ENCODE data around the gene JMJD8.
A peak's percentile ranks its signal among the peaks of the same experiment; 100 is the strongest.

The JMJD8 gene

DNA sequence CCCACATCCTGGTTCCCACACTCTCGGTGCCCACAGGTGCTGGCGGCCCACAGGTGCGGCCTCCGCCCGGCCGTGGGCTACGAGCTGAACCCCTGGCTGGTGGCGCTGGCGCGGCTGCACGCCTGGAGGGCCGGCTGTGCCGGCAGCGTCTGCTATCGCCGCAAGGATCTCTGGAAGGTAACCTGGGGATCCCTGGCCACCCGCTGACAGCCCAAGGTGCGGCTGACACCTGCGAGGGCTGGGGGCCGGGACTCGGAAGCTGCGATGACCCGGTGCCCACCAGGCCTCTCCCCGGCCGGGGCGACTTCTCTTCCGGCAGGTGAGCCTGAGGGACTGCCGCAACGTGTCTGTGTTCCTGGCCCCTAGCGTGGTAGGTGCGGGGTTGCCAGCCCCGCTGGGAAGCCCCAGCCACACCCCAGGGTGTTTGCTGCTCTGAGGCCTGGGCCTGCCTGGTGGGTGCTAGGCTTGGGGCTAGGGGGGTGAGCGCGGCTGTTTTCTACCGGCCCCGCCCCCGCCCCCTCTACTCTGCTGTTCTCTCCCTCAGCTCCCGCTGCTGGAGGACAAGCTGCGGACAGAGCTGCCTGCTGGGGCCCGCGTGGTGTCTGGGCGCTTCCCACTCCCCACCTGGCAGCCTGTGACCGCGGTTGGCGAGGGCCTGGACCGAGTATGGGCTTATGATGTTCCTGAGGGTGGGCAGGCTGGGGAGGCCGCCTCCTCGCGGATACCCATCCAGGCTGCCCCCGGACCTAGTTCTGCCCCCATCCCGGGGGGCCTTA is 37.8 kb upstream of the JMJD8 start:
- DNase-seq = no peak

DNA sequence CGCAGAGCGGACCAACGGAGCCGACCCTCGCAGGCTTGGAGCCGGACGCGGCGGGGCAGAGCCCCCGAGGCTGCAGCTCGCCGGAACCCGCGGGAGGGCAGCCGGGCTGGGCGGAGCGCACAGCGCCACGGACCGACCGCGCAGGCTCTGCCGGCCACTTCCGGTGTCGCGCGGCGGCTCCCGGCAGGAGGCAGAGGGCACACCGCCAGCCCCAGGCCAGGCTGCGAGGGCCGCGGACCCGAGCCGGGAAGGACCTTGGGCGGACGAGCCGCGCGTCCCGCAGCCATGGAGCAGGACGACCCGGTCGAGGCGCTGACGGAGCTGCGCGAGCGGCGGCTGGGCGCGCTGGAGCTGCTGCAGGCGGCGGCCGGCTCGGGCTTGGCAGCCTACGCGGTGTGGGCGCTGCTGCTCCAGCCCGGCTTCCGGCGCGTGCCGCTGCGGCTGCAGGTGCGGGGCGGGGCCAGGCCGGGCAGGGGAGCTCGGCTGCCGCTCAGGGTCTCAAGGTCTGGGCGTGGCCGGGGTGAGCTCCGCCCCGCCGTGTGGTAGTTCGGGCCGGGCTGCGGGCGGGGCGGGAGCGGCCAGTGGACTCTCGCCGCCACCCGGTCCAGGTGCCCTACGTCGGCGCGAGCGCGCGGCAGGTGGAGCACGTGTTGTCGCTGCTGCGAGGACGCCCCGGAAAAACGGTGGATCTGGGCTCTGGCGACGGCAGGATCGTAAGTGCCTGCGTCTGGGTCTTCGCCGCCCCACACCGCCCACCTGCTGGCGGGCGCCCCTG is 37.0 kb upstream of the JMJD8 start, which contains the start of gene ANTKMT:
Gene ANTKMT (plus strand): TSS at position 157 of the 775 bp plus-strand sequence. CDS start 129 bp downstream, at position 286.
- peak; percentile 75 for DNase-seq

DNA sequence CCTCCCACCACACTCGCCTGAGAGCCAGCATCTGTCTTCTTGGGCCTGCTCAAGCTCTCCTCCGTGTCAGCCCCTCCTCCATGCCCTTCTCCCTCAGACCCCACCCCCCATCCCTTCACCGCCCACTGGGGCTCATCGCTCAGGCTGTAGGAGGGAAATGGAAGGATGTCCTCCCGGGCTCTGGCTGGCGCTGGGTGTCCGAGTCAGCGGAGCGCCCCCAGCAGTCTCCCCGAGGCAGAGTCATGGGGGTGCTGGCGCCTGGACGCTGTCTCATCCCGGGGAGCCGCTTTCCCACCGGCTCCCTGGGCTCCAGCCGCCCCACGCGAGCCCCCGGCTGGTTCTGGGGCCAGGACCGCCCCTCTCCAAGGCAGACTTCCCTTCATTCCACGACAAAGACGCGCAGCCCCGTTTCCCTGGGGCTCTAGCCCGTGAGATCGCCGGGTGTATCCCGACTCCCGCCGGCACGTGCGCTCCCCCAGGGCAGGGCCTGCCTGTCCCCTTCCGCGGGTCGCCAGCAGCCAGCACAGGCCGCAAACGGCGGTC is 36.4 kb upstream of the JMJD8 start:
- peak; percentile 48 for DNase-seq

DNA sequence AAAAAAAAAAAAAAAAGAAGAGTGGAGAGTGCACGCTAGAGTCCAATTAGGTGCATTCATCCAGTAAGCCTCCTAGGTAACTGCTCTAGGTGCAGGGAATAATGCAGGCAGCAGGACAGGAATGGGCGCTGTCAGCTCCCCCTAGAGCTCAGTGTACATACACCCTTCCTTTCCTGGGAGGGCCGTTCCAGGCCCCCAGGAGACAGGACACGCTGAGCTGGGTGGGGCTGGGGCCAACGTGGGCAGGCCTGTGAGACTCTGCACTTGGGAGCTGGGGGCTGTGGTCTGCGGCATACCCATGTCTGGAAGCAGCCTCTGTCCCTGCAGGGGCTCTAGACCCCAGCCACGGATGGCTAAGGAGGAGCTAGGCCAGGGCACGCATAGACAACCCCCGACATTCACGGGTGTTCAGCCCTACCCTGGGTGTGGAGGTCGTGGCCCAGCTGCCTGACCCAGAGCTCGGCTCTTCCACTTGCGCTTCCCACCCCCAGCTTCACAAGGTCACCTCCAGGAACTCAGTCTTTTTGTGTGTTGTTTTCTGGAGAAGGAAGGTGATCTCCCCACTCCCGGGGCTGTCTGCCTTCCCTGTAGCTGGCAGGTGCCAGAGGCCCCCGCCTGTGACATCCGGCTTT is 35.8 kb upstream of the JMJD8 start:
- DNase-seq = no peak

DNA sequence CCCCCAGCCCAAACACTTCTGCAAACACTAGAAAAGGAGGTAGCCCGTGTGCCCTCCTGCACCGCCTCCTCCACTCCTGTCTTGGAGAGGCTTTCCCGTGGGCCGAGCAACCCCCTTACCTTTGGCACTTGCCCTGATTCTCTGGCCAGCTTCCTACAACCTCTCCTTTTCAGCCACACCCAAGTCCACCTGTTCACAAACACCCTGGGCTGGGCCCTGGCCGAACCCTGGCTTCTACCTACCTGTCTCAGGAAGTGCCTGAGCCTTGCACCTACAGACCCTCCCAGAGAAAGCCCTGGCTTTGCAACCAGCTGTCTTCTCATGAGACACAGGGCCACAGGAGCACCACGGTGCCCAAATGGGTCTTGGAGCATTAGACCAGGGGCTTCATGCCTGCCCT is 34.8 kb upstream of the JMJD8 start:
- DNase-seq = no peak

DNA sequence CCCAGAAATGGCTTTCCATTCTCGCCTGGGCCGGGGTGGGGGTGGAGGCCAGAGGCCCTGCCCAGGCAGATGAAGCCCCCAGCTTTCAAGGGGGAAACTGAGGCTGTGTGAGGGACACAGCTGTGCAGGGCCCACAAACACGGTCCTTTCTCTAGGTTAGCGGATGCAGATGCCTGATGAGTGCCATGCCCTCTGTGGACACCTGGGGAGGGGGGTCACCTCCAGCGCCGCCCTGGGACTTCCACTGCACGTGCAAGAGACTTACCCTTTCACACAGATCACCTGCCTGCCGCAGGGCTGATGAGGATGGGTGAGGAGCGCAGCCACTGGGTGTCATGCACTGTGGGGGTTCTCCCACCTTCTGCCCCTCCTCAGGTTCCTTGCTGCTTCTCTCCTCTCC is 34.3 kb upstream of the JMJD8 start:
- no peak for DNase-seq

DNA sequence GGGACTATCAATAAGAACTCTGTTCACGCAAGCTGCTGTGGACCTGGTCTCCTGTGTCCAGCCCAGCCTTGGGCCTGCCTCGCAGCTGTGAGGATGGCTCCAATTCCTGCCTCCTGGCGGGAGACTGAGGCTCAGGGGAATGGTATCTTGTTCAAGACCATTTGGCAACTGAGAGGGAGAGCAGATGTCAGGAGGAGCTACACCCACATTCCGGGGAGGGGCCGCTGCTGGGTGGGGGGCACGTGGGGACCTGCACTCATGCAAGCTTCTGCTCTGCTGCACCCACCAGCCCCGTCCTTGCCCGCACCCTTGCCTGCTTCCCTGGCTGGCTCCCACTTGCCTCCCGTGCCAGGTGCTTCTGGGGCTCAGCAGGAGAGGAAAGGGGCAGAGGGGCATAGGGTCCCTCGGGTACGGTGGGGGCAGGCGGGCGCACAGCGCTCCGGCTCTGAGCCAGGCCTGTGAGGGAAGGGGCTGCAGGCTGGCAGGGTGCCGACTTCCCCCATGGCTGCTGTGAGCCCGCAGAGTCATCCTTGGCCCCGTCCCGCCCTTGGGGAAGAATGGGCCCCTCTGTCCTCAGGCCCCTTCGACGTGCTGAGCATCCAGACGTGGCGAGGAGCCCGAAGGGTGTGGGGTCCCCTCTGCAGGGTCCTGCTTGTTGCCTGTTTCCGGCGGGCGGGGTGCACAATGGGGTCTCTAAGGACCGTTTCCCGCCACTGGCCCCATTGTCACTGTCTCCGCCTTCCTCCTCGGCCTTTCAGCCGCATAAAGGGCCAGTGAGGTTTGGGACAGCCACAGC is 33.5 kb upstream of the JMJD8 start:
- DNase-seq = no peak

DNA sequence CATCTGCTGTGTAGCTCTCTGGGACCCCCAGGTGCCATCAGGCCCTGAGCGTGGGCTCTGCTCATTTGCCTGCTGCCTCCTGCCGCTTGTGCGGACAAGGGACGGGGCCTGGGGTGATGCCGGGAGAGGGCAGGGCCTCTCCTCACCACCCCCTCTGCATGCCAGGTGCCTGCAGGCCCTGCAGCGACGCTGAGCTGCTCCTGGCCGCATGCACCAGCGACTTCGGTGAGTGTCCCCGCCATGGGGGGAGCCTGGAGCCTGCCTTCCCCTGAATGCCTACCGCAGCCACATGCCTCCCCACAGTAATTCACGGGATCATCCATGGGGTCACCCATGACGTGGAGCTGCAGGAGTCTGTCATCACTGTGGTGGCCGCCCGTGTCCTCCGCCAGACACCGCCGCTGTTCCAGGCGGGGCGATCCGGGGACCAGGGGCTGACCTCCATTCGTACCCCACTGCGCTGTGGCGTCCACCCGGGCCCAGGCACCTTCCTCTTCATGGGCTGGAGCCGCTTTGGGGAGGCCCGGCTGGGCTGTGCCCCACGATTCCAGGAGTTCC is 32.7 kb upstream of the JMJD8 start:
- no peak for DNase-seq

DNA sequence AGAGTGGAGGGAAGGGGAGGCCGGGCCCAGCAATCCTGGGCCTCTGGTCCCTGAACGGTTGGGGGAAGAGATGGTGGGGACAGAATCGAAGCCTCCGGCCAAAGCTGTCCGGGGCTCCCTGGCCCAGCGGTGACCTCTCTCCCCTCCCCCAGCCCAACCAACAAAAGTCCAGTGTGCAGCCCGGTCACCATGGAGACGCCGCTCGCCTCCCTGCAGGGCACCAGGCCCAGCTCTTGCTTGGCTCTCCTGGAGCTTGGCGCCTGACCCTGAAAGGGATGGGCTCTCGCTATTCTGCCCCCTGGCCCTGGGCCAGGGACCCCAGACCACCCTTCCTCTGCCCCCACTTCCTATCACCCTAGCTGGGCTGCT is 32.0 kb upstream of the JMJD8 start:
- DNase-seq = no peak

DNA sequence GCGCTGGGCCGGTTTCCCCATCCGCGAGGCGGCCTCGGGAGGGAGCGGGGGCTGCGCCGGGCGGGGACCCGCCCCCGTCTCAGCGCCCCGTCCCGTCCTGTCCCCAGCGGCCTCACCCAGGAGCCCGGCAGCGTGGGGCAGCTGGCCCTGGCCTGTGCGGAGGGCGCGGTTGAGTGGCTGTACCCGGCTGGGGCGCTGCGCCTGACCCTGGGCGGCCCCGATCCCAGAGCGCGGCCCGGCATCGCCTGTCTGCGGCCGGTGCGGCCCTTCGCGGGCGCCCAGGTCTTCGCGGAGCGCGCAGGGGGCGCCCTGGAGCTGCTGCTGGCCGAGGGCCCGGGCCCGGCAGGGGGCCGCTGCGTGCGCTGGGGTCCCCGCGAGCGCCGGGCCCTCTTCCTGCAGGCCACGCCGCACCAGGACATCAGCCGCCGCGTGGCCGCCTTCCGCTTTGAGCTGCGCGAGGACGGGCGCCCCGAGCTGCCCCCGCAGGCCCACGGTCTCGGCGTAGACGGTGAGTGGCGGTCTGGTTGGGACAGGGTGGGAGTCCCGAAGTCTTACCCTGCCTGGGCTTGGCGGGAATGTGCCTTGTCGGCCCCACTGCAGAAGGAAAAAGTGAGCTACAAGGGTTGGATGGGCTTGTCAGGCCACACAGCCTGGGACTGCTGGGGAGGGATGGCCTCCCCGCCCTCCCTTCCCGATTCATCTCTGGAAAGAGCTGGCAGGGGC is 31.5 kb upstream of the JMJD8 start:
- DNase-seq = no peak

DNA sequence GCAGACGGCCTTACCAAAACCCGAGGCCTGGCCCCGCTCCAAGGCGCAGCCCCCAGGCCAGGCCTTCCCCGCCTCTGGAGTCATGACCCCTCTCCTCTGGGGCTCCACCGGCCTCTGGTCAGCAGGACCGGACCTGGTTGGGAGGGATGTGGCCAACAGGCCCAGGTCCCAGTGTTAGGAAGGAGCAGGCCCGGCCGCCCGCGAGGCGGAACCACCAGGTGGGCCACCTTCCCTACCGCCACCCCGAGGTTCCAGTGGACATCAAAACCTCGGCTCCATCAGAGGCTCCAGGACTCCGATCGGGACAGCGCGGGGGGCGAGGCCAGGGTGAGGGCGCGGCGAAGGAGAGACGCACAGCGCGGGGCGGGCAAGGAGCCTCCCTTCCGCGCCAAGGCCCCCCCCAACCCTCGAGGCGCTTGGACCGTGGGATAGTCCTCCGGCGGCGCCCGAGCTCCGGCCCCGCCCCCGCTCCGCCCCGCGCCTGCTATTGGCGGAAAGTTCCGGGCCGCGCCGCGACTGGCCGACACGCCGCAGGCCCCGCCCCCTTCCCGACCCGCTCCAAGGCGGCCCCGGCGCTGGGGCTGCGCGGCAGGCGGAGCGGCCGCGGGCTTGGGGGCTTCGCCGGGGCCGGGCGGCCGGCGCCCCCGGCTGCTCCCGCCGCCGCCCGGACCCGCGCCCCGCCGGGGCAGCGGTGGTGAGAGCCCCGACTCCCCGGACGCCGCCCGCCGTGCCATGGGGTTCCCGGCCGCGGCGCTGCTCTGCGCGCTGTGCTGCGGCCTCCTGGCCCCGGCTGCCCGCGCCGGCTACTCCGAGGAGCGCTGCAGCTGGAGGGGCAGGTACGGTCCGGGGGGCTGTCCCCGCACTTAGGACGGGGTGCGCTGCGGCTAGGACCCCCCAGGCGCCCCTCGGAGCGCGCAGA is 30.7 kb upstream of the JMJD8 start, which contains the start of gene METRN:
Gene METRN (plus strand): TSS at position 561 of the 919 bp plus-strand sequence. CDS start 172 bp downstream, at position 733.
- peak; percentile 92 for DNase-seq

DNA sequence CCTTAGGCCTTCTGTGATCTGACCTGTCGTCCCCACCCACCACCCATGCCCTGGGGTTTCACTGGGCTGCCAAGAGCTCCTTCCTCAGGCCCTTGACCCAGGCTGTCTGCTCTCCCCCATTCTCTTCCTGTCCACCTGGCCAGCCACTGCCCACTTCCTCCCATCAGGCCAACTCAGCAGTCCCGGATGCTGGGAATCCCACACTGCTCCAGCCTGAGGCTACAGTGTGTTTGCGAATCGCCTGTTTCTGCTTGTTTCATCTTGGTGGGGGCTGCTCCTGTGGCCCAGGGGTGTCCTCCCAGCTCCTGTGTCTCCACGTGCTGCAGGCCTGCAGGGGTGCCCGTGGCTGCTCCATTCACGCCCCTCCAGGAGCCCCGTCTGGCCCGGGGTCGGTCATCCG is 29.9 kb upstream of the JMJD8 start:
- no peak for DNase-seq

DNA sequence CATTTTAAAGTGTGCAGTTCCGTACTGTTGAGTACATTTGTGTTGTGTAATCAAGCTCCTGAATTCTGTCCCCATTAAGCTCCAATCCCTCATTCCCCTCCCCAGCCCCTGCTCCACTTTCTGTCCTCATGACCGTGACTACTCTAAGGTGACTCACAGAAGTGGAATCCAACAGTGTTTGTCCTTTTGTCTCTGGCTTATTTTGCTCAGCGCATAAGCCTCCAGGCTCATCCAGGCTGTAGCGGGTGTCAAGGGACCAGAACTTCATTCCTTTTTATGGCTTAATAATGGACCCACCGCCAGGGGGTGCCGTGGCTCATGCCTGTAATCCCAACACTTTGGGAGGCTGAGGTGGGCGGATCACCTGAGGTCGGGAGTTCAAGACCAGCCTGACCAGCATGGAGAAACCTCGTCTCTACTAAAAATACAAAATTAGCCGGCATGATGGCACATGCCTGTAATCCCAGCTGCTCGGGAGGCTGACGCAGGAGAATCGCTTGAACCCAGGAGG is 28.7 kb upstream of the JMJD8 start:
- peak; percentile 53 for DNase-seq

DNA sequence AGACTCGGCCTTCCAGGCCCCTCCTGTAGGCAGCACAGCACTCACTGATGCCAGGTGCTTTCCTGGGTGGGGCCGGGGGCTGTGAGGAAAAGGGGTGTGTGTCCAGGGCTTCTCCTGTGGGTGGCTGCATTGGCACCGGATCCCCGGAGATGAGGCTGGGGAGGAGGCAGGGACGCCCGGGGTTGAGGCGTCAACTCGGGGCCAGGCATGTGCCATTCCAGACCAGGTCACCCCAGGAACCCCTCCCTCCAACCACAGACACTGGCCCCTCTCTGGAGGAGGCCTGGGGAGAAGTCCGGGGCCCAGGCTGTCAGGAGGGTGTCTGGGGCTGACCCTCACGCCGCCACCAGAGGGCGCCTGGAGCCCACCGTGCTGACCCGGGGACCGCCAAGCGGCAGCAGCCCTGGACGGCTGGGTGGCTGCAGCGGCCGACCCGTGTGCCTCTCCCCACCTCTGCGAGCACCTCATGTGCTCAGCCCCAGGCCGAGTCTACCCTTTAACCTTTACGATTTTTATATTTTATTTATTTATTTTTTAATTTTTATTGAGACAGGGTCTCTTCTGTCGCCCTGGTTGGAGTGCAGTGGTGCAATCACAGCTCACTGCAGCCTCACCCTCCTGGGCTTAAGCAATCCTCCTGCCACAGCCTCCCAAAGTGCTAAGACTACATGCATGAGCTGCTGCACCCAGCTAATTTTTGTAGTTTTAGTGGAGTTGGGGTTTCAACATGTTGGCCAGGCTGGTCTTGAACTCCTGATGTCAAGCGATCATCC is 27.6 kb upstream of the JMJD8 start:
- peak; percentile 86 for DNase-seq

DNA sequence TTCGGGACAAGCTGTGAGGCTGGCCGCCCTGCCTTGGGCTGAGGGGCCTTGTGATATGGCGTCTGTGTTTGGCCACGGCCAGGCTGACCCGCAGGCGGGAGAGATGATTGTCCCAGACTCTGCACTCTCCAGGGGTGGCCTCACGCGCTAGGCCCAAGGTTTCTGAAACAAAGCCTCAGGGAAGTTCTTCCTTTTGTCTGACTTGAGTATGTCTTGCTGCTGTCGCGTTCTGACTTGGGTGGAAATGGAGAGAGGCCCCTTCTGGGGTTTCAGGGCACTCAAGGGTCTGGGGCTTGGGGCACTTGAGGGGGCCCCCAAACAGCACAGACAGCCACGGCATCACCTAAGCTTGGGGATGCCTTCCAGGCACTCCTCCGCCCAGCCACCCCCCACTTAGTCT is 26.9 kb upstream of the JMJD8 start:
- DNase-seq = no peak

DNA sequence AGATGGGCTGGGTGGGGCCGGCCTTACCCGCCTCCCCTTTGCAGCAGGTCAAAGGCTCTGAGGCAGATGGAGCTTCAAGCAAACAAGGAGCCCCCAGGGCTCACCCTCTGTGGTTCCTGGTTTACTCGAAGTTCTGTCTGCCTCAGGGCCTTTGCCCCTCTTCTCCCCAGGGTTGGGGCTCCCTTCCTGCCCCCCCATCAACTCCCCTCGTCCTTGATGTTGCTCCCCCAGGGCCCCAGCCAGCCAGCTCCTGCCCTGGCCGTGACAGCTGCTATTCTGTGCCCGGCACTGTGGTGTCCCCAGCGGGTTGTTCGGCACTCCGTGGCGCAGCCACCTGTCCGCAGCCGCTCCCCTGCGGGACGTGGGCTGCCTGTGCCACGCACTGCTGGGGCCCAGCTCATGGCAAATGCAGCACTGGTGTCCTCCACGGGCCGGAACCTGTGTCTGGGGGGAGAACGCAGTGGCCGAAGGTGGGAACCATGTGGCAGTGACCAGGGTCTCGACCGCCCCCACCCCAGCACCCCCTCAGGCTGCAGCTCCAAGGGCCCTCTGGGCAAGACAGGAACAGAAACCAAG is 26.5 kb upstream of the JMJD8 start:
- DNase-seq = no peak

DNA sequence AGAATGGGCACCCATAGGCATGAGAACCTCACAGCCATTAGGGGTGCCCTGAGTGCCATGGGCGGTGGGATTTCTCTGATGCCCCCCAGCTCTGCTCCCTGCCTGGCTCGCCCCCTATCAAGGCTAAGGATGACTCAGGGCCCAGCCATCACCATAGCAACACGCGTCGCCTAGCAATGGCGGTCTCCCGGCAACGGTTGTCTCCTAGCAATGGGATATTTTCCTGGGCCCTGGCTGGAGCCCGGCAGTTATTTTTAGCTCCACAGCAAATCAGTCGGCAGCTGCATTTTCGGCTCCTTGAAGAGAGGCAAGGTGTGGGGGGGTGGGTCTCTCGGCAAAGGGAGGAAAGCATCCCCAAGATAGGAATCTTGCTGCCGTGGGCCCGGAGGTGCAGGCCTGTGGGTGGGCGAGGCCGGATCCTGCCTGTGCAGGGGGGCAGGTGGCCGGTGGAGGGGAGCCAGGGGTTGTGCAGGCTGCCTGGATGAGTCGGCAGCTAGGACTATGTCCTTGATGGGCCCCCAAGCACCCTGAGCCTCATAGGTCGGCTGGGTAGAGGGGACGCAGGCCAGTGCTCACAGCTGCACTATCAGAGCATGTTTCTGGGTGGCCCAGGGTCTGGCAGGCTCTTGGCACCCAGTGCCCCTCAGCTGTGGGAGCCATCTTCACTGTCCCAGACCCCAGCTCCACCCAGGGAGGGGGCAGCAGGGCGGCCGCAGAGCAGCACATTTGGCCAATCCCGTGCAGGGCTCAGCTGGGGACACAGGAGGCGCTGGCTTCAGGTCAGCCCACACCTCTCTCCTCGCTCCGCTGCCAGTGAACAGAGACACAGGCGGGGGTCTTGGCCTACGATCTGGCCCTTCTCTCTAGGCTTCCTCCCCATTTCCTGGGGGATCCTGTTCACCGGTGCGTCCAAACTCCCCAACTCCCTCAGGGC is 25.7 kb upstream of the JMJD8 start:
- no peak for DNase-seq

DNA sequence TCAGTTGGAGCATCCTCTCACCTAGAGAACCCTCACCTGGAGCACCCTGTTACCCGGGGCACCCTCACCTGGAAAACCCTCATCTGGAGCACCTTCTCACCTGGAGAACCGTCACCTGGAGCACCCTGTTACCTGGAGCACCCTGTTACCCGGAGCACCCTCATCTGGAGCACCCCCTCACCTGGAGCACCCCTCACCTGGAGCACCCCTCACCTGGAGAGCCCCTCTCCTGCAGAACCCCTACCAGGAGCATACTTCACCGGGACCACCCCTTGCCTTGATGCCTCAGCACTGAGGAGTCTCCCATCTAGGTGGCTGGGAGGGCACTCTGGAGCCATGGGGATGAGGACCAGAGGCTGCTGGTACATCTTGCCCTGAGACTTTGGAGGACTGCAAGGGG is 24.8 kb upstream of the JMJD8 start:
- no peak for DNase-seq

Data from activated CD8-positive, alpha-beta memory T cell treated with anti-CD3 and anti-CD28 coated beads, Interleukin-2, amount 50 U/mL, for 4 hours (primary cell).